Measurements from ENCODE around the gene MAP3K7CL. TPM values are rescaled to one million over a fixed set of nuclear protein-coding genes. Genes with fewer than 3 reads are reported as not detected.

MAP3K7CL gene
- total and polyA plus RNA-seq, 2 of the 8 experiments (the other 6 are each of a cell fraction or from before 2014, with no cell fraction given), result not detected

DNA sequence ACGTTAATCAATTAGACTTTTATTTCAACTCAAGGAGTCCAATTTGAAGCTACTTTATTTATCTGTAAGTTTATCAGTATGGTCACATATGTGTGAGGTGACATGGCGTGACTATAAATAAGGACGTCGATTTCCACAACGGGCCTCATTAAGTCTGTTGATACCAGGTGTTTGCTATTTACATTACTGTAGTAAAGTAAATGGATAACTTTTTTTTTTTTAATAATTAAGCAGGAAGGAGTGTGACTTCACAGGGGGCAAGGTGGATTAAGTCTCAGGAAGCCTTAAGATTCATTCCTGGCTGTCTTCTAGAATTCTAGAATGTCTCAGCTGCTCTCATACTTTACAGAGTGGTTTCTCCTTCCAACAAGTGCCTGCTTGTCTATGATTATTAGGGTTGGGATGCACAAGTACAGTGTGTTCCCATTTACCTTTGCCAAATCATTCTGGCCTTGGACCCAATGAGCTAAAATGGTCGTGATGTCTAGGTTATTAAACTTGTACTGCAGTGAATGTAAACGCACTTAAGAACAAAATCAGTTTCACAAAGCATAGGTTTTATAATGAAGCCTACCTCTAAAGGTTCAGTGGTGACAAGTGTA, 15.5 kb downstream of the MAP3K7CL start:
- Histone ChIP-seq H4K8ac (ENCODE audit: extremely low read depth, insufficient read depth, low read length) (no peak overlapping the region), H3K23ac (ENCODE audit: insufficient read length) (no peak overlapping the region), H3K4ac (replicated peaks; ENCODE audit: insufficient read length, low read depth, low read length) (no peak overlapping the region), H4K91ac (replicated peaks; ENCODE audit: insufficient read length, low read length) (no peak overlapping the region), H2AK5ac (ENCODE audit: low read depth, low read length) (no peak overlapping the region), H3K23me2 (ENCODE audit: low read depth, low read length) (no peaks in the 10 kb centered on the region), H3K27ac (ENCODE audit: low read depth, low read length) (no peak overlapping the region), H3K9ac (replicated peaks in 1 of 4; ENCODE audit: extremely low read depth in 1 of 4, low read depth in 3 of 4, low read length in 3 of 4) (no peak overlapping the region), H3K79me2 (ENCODE audit: control insufficient read depth in 1 of 2, insufficient read depth in 2 of 2, low read length in 2 of 2) (no peaks in the 10 kb centered on the region), H2BK5ac (ENCODE audit: low read depth, low read length) (no peak overlapping the region), H3K9me3 (ENCODE audit: insufficient read depth in 2 of 2, low read depth in 1 of 2, low read length in 1 of 2) (no peaks in the 10 kb centered on the region), H3K36me3 (ENCODE audit: control insufficient read depth in 2 of 4, insufficient read depth in 4 of 4, low read length in 3 of 4) (no peaks in the 10 kb centered on the region), H3K18ac (ENCODE audit: extremely low read depth, low read length) (no peak overlapping the region), H3K79me1 (ENCODE audit: low read depth, low read length) (no peaks in the 10 kb centered on the region), H4K5ac (ENCODE audit: insufficient read length, low read depth, low read length) (no peak overlapping the region), H2AFZ (ENCODE audit: low read length) (no peak overlapping the region), H2BK120ac (replicated peaks; ENCODE audit: low read depth, low read length) (no peak overlapping the region), H3K56ac (replicated peaks; ENCODE audit: insufficient read length, low read depth, low read length) (no peak overlapping the region), H2BK12ac (ENCODE audit: low read depth, low read length) (no peak overlapping the region), H3K14ac (ENCODE audit: insufficient read length) (no peak overlapping the region), H2BK20ac (ENCODE audit: low read length) (no peak overlapping the region), H3K4me1 (replicated peaks in 1 of 4; ENCODE audit: control insufficient read depth in 3 of 4, insufficient read depth in 4 of 4, low read length in 3 of 4) (no peaks in the 10 kb centered on the region), H2BK15ac (ENCODE audit: low read length) (no peak overlapping the region), H3K27me3 (replicated peaks in 1 of 4; ENCODE audit: control insufficient read depth in 3 of 4, extremely low read depth in 1 of 4, insufficient read depth in 3 of 4, low read length in 3 of 4) (no peaks in the 10 kb centered on the region), H3K4me2 (ENCODE audit: insufficient read depth in 1 of 2, low read depth in 2 of 2, low read length in 2 of 2) (no peak overlapping the region), H3K4me3 (ENCODE audit: extremely low read depth in 1 of 4, insufficient read depth in 2 of 4, low read depth in 3 of 4, low read length in 4 of 4) (no peak overlapping the region), H4K20me1 (replicated peaks in 1 of 2; ENCODE audit: control insufficient read depth in 1 of 2, insufficient read depth in 2 of 2, low read length in 2 of 2) (no peaks in the 10 kb centered on the region)
- DNase-seq (ENCODE audit: low read depth in 1 of 2, low spot score in 2 of 2), result no peak
- ChIA-PET POLR2A (ENCODE audit: partially characterized antibody) (no interaction called here), CTCF (ENCODE audit: partially characterized antibody) (no interaction called here)
- 83% methylated on average over 7 of the region's 7 CpGs; no CpG with 5 or more reads in 1 of the 2 experiments for WGBS, 2 experiments (ENCODE audit: extremely low coverage in 1 of 2, insufficient coverage in 1 of 2, insufficient read length in 1 of 2, insufficient replicate concordance in 2 of 2, low coverage in 1 of 2, low lambda C conversion rate in 2 of 2, missing lambda C conversion rate in 1 of 2)
- FAIRE-seq, result no peak
- TF ChIP-seq CTCF (IDR thresholded peaks at IDR 0.05; ENCODE audit: control extremely low read depth in 1 of 3, insufficient read depth in 1 of 3, low read depth in 1 of 3, low read length in 3 of 3), result no peak
- no peak for TF ChIP-seq NRF1 (IDR thresholded peaks at IDR 0.05; ENCODE audit: low read depth, low read length)
- TF ChIP-seq BCL11A (IDR thresholded peaks at IDR 0.05; ENCODE audit: low read depth in 2 of 2, low read length in 2 of 2), result no peak
- TF ChIP-seq BACH1 (IDR thresholded peaks at IDR 0.05; ENCODE audit: low read length), result no peak
- no peak for TF ChIP-seq EP300 (IDR thresholded peaks at IDR 0.05; ENCODE audit: borderline replicate concordance in 1 of 2, low read depth in 2 of 2, low read length in 2 of 2)
- TF ChIP-seq CHD1 (IDR thresholded peaks at IDR 0.05; ENCODE audit: low read depth, low read length), result no peak
- no peak for TF ChIP-seq JUN (IDR thresholded peaks at IDR 0.05; ENCODE audit: low read depth, low read length)
- TF ChIP-seq EZH2 (IDR thresholded peaks at IDR 0.05; ENCODE audit: low read depth, low read length, severe bottlenecking), result no peak
- no peak for TF ChIP-seq MAFK (IDR thresholded peaks at IDR 0.05; ENCODE audit: low read depth, low read length)
- no peak for TF ChIP-seq SIN3A (conservative IDR thresholded peaks at IDR 0.05 in 1 of 2, IDR thresholded peaks at IDR 0.05 in 1 of 2; ENCODE audit: low read depth in 1 of 2, low read length in 2 of 2)
- no peak for TF ChIP-seq KDM1A (IDR thresholded peaks at IDR 0.05; ENCODE audit: borderline replicate concordance, low read length)
